ENCODE results near the gene TMEM54. TPM values are rescaled to one million over a fixed set of nuclear protein-coding genes. Genes with fewer than 3 reads are reported as not detected.

Gene TMEM54
- total RNA-seq, 4 donors from 2014 or later, result 122 to 245 (median 198) TPM

- DNase-seq (ENCODE audit: low spot score in 2 of 2), result no peak
- WGBS, 2 donors, result 82 to 93% methylated on average over 1 of the region's 1 CpG
- intact Hi-C loops (cut with DNase I; ENCODE audit: low total_unique reads), result no loop called here
- TF ChIP-seq POLR2A (IDR thresholded peaks at IDR 0.05) (no peak), CTCF (IDR thresholded peaks at IDR 0.05) (no peak)
- H3K4me3 ChIP-seq (ENCODE audit: low read depth, poor library complexity, severe bottlenecking), result no peak overlapping the region
Observed at GRCh38 chr1:32931760-32932159, 30.6 kb upstream of the TMEM54 start.

- intact Hi-C loops (cut with DNase I; ENCODE audit: low total_unique reads), result loop anchor here (10.0 kb wide), 1 partner anchor 125 kb away; no protein-coding TSS in a partner anchor
- 74 to 75% methylated on average over 2 of the region's 2 CpGs for WGBS, 2 donors
Observed at GRCh38 chr1:32929366-32929765, 28.2 kb upstream of the TMEM54 start.

DNA sequence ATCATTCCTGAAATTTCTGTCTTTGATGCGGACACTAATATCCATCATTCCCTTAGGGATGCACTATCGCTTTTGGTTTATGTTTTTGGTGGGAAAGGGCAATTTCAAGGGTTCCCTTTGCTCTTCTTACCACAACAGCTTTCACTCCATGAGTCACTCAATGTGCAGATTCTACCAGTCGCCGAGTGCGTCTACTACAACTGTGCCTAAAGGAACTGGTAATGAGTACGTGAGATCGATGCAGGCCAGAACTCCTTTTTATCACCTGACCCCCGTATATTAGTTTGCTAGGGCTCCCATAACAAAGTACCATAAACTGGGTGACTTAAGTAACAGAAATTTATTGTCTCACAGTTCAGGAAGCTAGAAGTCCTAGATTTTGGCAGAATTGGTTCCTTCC lies 27.5 kb upstream of the TMEM54 start:
- WGBS, 2 donors, result 85 to 86% methylated on average over 8 of the region's 8 CpGs

More at GRCh38 chr1:32929366-32929765, 28.2 kb upstream of the TMEM54 start:
- TF ChIP-seq CTCF (IDR thresholded peaks at IDR 0.05) (no peak), POLR2A (IDR thresholded peaks at IDR 0.05) (no peak)
- no peak overlapping the region for H3K4me3 ChIP-seq (ENCODE audit: low read depth, poor library complexity, severe bottlenecking)
- DNase-seq (ENCODE audit: low spot score in 2 of 2), result no peak

GRCh38 chr1:32928285-32928684 lies 27.1 kb upstream of the TMEM54 start:
- TF ChIP-seq CTCF (IDR thresholded peaks at IDR 0.05) (no peak), POLR2A (IDR thresholded peaks at IDR 0.05) (no peak)
- H3K4me3 ChIP-seq (ENCODE audit: low read depth, poor library complexity, severe bottlenecking), result no peak overlapping the region
- no peak for DNase-seq (ENCODE audit: low spot score in 2 of 2)
- intact Hi-C loops (cut with DNase I; ENCODE audit: low total_unique reads), result loop anchor here (10.0 kb wide), 1 partner anchor 127 kb away; no protein-coding TSS in a partner anchor
- WGBS, 2 donors, result 84 to 86% methylated on average over 2 of the region's 2 CpGs

More for the DNA sequence above, 27.5 kb upstream of the TMEM54 start:
- no peak for DNase-seq (ENCODE audit: low spot score in 2 of 2)
- TF ChIP-seq CTCF (IDR thresholded peaks at IDR 0.05) (no peak), POLR2A (IDR thresholded peaks at IDR 0.05) (no peak)
- H3K4me3 ChIP-seq (ENCODE audit: low read depth, poor library complexity, severe bottlenecking), result no peak overlapping the region
- intact Hi-C loops (cut with DNase I; ENCODE audit: low total_unique reads), result loop anchor here (10.0 kb wide), 1 partner anchor 126 kb away; no protein-coding TSS in a partner anchor

- TF ChIP-seq POLR2A (IDR thresholded peaks at IDR 0.05) (no peak), CTCF (IDR thresholded peaks at IDR 0.05) (no peak)
- WGBS, 2 donors, result 96 to 97% methylated on average over 2 of the region's 2 CpGs
- DNase-seq (ENCODE audit: low spot score in 2 of 2), result no peak
- H3K4me3 ChIP-seq (ENCODE audit: low read depth, poor library complexity, severe bottlenecking), result no peak overlapping the region
- intact Hi-C loops (cut with DNase I; ENCODE audit: low total_unique reads), result loop anchor here (10.0 kb wide), 1 partner anchor 127 kb away; no protein-coding TSS in a partner anchor
Observed at GRCh38 chr1:32927441-32927840, 26.3 kb upstream of the TMEM54 start.

DNA sequence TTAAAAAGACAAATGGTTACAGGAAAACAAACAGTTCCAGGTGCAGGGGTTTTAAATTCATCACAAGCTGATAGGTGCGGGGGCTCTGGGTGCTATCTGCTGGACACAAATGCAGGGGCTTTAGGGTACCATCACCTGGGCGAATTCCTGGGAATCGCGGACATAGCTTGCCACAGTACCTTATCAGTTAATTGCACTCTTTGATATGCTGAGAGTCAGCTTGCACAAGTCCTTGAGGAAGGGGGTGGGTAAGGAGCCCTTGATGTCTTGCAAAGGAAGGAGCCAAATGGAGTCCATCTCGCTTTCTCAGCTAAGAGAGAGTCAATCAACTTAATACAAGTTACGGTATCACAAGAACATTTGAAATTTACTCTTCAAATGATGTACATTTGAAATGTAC lies 25.4 kb upstream of the TMEM54 start:
- intact Hi-C loops (cut with DNase I; ENCODE audit: low total_unique reads), result loop anchor here (10.0 kb wide), 1 partner anchor 128 kb away; no protein-coding TSS in a partner anchor
- no peak overlapping the region for H3K4me3 ChIP-seq (ENCODE audit: low read depth, poor library complexity, severe bottlenecking)
- DNase-seq (ENCODE audit: low spot score in 2 of 2), result no peak
- 86 to 90% methylated on average over 6 of the region's 6 CpGs for WGBS, 2 donors
- TF ChIP-seq POLR2A (IDR thresholded peaks at IDR 0.05) (no peak), CTCF (IDR thresholded peaks at IDR 0.05) (no peak)

All from lower leg skin (tissue), 4 donors.